ENCODE measurements around the gene ZBTB7C. TPM values are rescaled to one million over a fixed set of nuclear protein-coding genes. Genes with fewer than 3 reads are reported as not detected.

ZBTB7C gene
- total RNA-seq: under 1 TPM in 1 of 2 experiments, not detected in 1; 0.05 TPM

- H3K4me1 Mint-ChIP-seq (ENCODE audit: low read depth): peaks cover 12% of the 10 kb centered on the region
- CTCF ChIA-PET: interaction anchor here (0.7 kb wide), 1 partner anchor 36 kb away, joined by 3 read pairs; no protein-coding TSS in a partner anchor
- H3K27me3 Mint-ChIP-seq: peaks cover 63% of the 10 kb centered on the region
- H3K36me3 Mint-ChIP-seq: no peaks in the 10 kb centered on the region
- peak; percentile 15 for DNase-seq
- intact Hi-C loops (cut with micrococcal nuclease): no loop called here
- H3K4me3 Mint-ChIP-seq: peak within 1 kb of the TSS; percentile 69
- H3K9me3 Mint-ChIP-seq: peaks cover 2% of the 10 kb centered on the region
- POLR2A ChIA-PET: no interaction called here
- no peak within 1 kb of the TSS for H3K27ac Mint-ChIP-seq
Observed at GRCh38 chr18:48408727-48409590, at the start of gene ZBTB7C. Gene ZBTB7C (minus strand): TSS chr18:48409383.

GRCh38 chr18:48456838-48457237 is 47.7 kb upstream of the ZBTB7C start:
- POLR2A ChIA-PET: no interaction called here

GRCh38 chr18:48455555-48456478 is 46.6 kb upstream of the ZBTB7C start:
- no peaks in the 10 kb centered on the region for H3K9me3 Mint-ChIP-seq
- ChIA-PET POLR2A (interaction anchor here (0.9 kb wide), 1 partner anchor 17 kb away, joined by 3 read pairs; no protein-coding TSS in a partner anchor), CTCF (interaction anchor here (1.0 to 4.8 kb wide), 3 partner anchors 10 to 425 kb away, joined by 3 to 33 read pairs (median 9); no protein-coding TSS in a partner anchor)
- peaks cover 37% of the 10 kb centered on the region for H3K27me3 Mint-ChIP-seq
- peaks cover 30% of the 10 kb centered on the region for H3K4me1 Mint-ChIP-seq (ENCODE audit: low read depth)
- H3K36me3 Mint-ChIP-seq: no peaks in the 10 kb centered on the region
- no peak overlapping the region for H3K4me3 Mint-ChIP-seq
- intact Hi-C loops (cut with micrococcal nuclease): no loop called here
- peak; percentile 52 for DNase-seq
- no peak overlapping the region for H3K27ac Mint-ChIP-seq

More at GRCh38 chr18:48456838-48457237, 47.7 kb upstream of the ZBTB7C start:
- CTCF ChIA-PET: interaction anchor here (0.9 to 4.8 kb wide), 4 partner anchors 11 to 426 kb away, joined by 3 to 33 read pairs (median 6); no protein-coding TSS in a partner anchor
- peaks cover 30% of the 10 kb centered on the region for H3K4me1 Mint-ChIP-seq (ENCODE audit: low read depth)
- no peak for DNase-seq
- H3K27ac Mint-ChIP-seq: no peak overlapping the region
- intact Hi-C loops (cut with micrococcal nuclease): no loop called here
- peaks cover 39% of the 10 kb centered on the region for H3K27me3 Mint-ChIP-seq
- no peak overlapping the region for H3K4me3 Mint-ChIP-seq
- no peaks in the 10 kb centered on the region for H3K9me3 Mint-ChIP-seq
- H3K36me3 Mint-ChIP-seq: no peaks in the 10 kb centered on the region

- DNase-seq: no peak
- CTCF ChIA-PET: interaction anchor here (1.0 to 4.8 kb wide), 3 partner anchors 8 to 213 kb away, joined by 3 to 33 read pairs (median 3); no protein-coding TSS in a partner anchor
- no peak overlapping the region for H3K27ac Mint-ChIP-seq
Observed at GRCh38 chr18:48454261-48454757, 45.1 kb upstream of the ZBTB7C start.

GRCh38 chr18:48453330-48454066 is 44.3 kb upstream of the ZBTB7C start:
- ChIA-PET CTCF (interaction anchor here (1.4 to 4.8 kb wide), 2 partner anchors 8 to 22 kb away, joined by 5 to 33 read pairs; no protein-coding TSS in a partner anchor), POLR2A (no interaction called here)
- no peaks in the 10 kb centered on the region for H3K36me3 Mint-ChIP-seq
- intact Hi-C loops (cut with micrococcal nuclease): no loop called here
- H3K4me1 Mint-ChIP-seq (ENCODE audit: low read depth): peaks cover 30% of the 10 kb centered on the region
- no peaks in the 10 kb centered on the region for H3K9me3 Mint-ChIP-seq
- no peak for DNase-seq
- H3K4me3 Mint-ChIP-seq: no peak overlapping the region
- H3K27ac Mint-ChIP-seq: no peak overlapping the region
- H3K27me3 Mint-ChIP-seq: peaks cover 18% of the 10 kb centered on the region

More at GRCh38 chr18:48454261-48454757, 45.1 kb upstream of the ZBTB7C start:
- Mint-ChIP-seq H3K9me3 (no peaks in the 10 kb centered on the region), H3K36me3 (no peaks in the 10 kb centered on the region), H3K4me3 (no peak overlapping the region), H3K4me1 (ENCODE audit: low read depth) (peaks cover 30% of the 10 kb centered on the region), H3K27me3 (peaks cover 23% of the 10 kb centered on the region)
- intact Hi-C loops (cut with micrococcal nuclease): no loop called here
- POLR2A ChIA-PET: no interaction called here

GRCh38 chr18:48452861-48453323 is 43.7 kb upstream of the ZBTB7C start:
- CTCF ChIA-PET: interaction anchor here (1.4 kb wide), 1 partner anchor 23 kb away, joined by 5 read pairs; no protein-coding TSS in a partner anchor
- H3K4me1 Mint-ChIP-seq (ENCODE audit: low read depth): peaks cover 30% of the 10 kb centered on the region
- DNase-seq: no peak
- no peak overlapping the region for H3K27ac Mint-ChIP-seq
- no peaks in the 10 kb centered on the region for H3K9me3 Mint-ChIP-seq
- intact Hi-C loops (cut with micrococcal nuclease): no loop called here
- H3K4me3 Mint-ChIP-seq: no peak overlapping the region
- POLR2A ChIA-PET: no interaction called here
- H3K27me3 Mint-ChIP-seq: peaks cover 21% of the 10 kb centered on the region
- no peaks in the 10 kb centered on the region for H3K36me3 Mint-ChIP-seq

- peaks cover 18% of the 10 kb centered on the region for H3K4me1 Mint-ChIP-seq (ENCODE audit: low read depth)
- intact Hi-C loops (cut with micrococcal nuclease): no loop called here
- no peaks in the 10 kb centered on the region for H3K9me3 Mint-ChIP-seq
- ChIA-PET CTCF (no interaction called here), POLR2A (no interaction called here)
- peaks cover 18% of the 10 kb centered on the region for H3K27me3 Mint-ChIP-seq
- no peaks in the 10 kb centered on the region for H3K36me3 Mint-ChIP-seq
- H3K27ac Mint-ChIP-seq: no peak overlapping the region
- no peak for DNase-seq
- H3K4me3 Mint-ChIP-seq: no peak overlapping the region
Observed at GRCh38 chr18:48450685-48451084, 41.5 kb upstream of the ZBTB7C start.

GRCh38 chr18:48446582-48447225 is 37.5 kb upstream of the ZBTB7C start:
- POLR2A ChIA-PET: no interaction called here
- Mint-ChIP-seq H3K9me3 (no peaks in the 10 kb centered on the region), H3K36me3 (no peaks in the 10 kb centered on the region), H3K4me3 (no peak overlapping the region), H3K27ac (no peak overlapping the region), H3K4me1 (ENCODE audit: low read depth) (peaks cover 7% of the 10 kb centered on the region), H3K27me3 (peaks cover 15% of the 10 kb centered on the region)
- peak; percentile 81 for DNase-seq
- CTCF ChIA-PET: interaction anchor here (0.6 to 3.2 kb wide), 19 partner anchors 9 to 674 kb away, joined by 3 to 33 read pairs (median 4); no protein-coding TSS in a partner anchor
- intact Hi-C loops (cut with micrococcal nuclease): loop anchor here (5.0 kb wide), 1 partner anchor 214 kb away; no protein-coding TSS in a partner anchor

GRCh38 chr18:48445540-48445939 is 36.4 kb upstream of the ZBTB7C start:
- ChIA-PET CTCF (interaction anchor here (0.5 to 3.2 kb wide), 40 partner anchors 9 to 1997 kb away, joined by 3 to 33 read pairs (median 4); partner anchors contain the start of genes CTIF and ZBTB7C), POLR2A (no interaction called here)
- Mint-ChIP-seq H3K4me1 (ENCODE audit: low read depth) (peaks cover 7% of the 10 kb centered on the region), H3K9me3 (no peaks in the 10 kb centered on the region), H3K36me3 (no peaks in the 10 kb centered on the region), H3K27me3 (peaks cover 15% of the 10 kb centered on the region), H3K27ac (no peak overlapping the region), H3K4me3 (no peak overlapping the region)
- intact Hi-C loops (cut with micrococcal nuclease): loop anchor here (1.0 to 5.0 kb wide), 3 partner anchors 20 to 414 kb away; no protein-coding TSS in a partner anchor
- peak; percentile 82 for DNase-seq

- H3K4me1 Mint-ChIP-seq (ENCODE audit: low read depth): peaks cover 7% of the 10 kb centered on the region
- H3K36me3 Mint-ChIP-seq: no peaks in the 10 kb centered on the region
- POLR2A ChIA-PET: no interaction called here
Observed at GRCh38 chr18:48442761-48443160, 33.6 kb upstream of the ZBTB7C start.

More at GRCh38 chr18:48442761-48443160, 33.6 kb upstream of the ZBTB7C start:
- Mint-ChIP-seq H3K27me3 (peaks cover 27% of the 10 kb centered on the region), H3K4me3 (no peak overlapping the region), H3K9me3 (no peaks in the 10 kb centered on the region), H3K27ac (no peak overlapping the region)
- intact Hi-C loops (cut with micrococcal nuclease): no loop called here
- DNase-seq: no peak
- CTCF ChIA-PET: interaction anchor here (1.2 kb wide), 1 partner anchor 12 kb away, joined by 3 read pairs; no protein-coding TSS in a partner anchor
